ENCODE data around the gene KRT85.
"Not testable (repeated sequence)": the region's sequence is repeated elsewhere in the genome, so short reads cannot be mapped to it uniquely, and the experiment has no call there.

KRT85 gene

DNA sequence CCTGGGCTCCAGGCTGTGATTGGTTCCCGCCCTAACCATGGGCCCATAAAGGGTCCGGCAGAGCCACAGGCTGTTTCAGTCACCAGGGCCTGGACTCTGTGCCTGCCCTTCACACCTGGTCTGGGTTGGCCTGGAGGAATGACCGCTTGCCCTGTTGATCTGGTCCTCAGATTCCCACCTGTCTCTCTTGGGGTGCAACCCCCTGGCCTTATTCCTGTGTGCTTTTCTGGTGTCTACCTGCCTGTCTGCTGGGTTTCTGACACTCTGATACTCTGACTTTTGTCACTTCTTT is 43.2 kb downstream of the KRT85 start:
- no peak for DNase-seq (ENCODE audit: low read depth)

GRCh38 chr12:52323416-52324152 is 43.7 kb downstream of the KRT85 start:
- no peak for DNase-seq (ENCODE audit: low read depth)

DNA sequence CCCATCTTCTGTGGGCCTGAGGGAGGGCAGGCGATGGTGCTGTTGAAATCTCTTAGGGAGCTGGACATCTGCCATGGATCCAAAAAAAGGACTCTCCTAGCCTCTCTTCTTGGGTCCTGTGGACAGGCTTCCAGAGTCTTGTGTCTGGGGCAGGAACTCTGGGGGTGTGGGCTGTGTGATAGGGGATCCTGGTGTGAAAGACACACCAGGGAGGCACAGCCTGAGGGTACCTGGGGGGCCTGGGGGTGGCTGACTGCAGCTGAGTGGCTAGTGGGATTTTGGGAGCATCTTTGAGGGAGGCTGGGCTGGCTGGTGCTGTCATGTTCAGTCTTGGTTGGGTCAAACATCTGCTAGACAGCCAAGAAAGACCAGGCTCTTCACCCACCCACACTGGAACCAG is 44.3 kb downstream of the KRT85 start:
- no peak for DNase-seq (ENCODE audit: low read depth)

- no peak for DNase-seq (ENCODE audit: low read depth)
Observed at GRCh38 chr12:52322069-52322468, 45.2 kb downstream of the KRT85 start.

DNA sequence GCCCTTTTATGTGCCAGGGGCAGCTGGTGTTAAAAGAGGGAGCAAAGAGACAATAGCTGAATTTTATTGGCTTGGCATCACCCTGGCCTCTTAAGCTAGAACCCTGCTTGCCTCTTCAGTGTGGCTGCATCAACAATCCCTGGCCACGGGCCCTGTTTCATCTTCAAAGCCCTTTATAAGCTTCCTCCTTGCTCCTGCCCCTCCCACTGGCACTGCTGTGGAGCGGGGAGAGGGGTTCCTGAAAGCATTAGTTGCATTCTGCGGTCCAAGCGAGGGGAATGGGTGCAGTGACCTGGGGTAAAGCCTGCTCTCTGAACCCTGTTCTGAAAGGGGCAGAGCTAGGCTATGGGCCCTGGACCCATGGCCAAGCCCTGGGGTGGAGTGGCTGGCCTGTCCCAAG is 45.9 kb downstream of the KRT85 start:
- no peak for DNase-seq (ENCODE audit: low read depth)

GRCh38 chr12:52320784-52321400 is 46.4 kb downstream of the KRT85 start, which contains the start of gene KRT83:
KRT83 (minus strand) TSS chr12:52321398; CDS start chr12:52321335, 63 bp downstream.
- no peak for DNase-seq (ENCODE audit: low read depth)

GRCh38 chr12:52319097-52319496 is 48.2 kb downstream of the KRT85 start:
- DNase-seq (ENCODE audit: low read depth) = no peak

GRCh38 chr12:52318241-52318990 is 48.9 kb downstream of the KRT85 start:
- DNase-seq (ENCODE audit: low read depth) = no peak

DNA sequence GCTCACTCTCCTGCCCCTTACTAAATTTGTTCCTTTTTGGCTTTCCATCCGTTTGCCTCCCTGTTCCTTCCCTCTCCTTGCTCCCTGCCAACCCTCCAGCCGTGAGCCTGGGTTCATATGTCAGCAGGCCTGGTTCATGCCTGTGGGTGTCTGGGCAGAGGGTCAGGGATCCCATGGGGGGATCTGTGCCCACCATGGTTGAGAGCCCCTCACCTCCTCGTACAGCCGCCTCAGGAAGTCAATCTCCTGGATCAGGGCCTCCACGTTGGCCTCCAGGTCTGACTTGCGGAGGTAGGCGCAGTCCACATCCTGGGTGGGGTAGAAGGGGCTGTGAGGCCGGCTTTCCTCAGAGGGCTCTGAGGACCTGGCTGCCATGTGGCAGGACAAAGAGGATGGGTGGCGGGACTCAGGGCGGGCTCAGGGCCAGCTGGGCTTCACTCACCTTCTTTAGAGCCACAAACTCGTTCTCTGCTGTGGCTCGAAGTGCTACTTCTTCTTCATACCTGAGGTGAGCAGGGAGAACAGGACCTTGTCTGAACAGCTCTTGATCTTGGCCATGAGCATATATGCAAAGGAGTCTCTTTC is 49.7 kb downstream of the KRT85 start:
- no peak for DNase-seq (ENCODE audit: low read depth)

DNA sequence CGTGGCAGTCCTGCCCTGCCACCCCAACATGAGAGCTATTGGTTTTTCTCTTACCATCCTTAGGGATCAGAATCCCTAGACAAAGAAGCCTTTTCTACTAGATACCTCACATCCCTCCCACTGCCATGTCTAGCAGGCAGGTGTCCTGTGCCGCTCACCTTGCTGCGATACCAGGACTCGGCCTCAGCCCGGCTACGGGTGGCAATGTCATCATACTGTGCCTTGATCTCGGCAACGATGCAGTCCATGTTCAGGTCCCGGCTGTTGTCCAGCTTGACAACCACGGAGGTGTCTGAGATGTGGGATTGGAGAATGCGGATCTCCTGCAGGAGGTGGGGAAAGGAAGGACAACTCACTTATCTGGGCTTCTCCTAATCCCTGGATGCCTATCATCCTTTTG is 50.6 kb downstream of the KRT85 start:
- no peak for DNase-seq (ENCODE audit: low read depth)

DNA sequence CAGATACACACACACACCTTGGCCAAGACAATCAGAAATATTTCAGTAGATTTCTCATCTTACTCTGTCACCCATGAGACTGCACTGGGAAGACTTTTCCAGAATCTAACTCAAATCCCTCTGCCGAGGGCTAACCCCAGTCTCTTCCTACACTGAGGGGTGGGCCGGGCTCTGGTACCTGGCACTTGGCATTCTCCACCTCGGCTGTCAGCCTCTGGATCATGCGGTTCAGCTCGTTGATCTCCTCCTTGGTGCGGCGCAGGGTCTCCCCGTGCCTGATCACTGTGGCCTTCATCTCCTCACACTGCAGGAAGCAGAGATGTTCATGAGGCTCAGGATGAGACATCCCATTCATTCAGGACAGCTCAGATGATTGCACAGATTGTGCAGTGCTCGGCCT is 51.0 kb downstream of the KRT85 start:
- no peak for DNase-seq (ENCODE audit: low read depth)

DNA sequence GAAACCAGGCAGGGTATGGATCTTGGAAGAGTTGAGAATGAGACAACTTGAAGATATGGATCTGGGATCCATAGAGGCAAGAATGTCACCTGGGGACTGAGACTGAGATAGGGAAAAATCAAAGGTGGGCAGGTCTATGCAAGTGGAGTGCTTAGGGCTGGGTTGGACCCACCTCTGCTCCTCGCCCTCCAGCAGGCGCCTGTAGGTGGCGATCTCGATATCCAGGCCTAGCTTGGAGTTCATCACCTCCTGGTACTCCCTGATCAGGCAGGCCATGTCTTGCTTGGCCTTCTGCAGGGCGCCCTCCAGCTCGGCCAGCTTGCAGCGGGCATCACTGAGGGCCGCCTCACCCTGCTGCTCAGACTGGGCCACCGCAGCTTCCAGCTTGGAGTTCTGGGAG is 51.6 kb downstream of the KRT85 start:
- not testable (repeated sequence) for DNase-seq (ENCODE audit: low read depth)

GRCh38 chr12:52314511-52314910 is 52.8 kb downstream of the KRT85 start:
- no peak for DNase-seq (ENCODE audit: low read depth)

DNA sequence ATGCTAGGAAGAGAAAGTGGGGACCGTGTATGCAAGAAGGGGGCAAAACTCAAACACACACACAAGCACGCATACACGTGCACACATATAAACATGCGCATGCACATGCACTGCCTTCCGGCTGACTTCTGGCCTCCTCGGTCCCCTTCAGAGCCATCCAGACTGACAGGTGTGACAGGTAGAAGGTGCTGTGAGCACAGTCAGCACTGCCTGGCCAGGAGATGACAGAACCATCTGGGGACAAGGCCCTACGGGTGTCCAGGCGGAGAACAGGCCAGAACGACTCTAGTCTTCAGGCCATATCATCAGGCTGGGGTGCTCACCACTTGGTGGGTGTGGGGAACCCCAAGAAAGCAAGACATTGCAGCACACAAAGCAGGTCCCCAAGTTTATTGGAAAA is 53.4 kb downstream of the KRT85 start:
- no peak for DNase-seq (ENCODE audit: low read depth)

GRCh38 chr12:52313461-52313860 is 53.8 kb downstream of the KRT85 start:
- DNase-seq (ENCODE audit: low read depth) = no peak

DNA sequence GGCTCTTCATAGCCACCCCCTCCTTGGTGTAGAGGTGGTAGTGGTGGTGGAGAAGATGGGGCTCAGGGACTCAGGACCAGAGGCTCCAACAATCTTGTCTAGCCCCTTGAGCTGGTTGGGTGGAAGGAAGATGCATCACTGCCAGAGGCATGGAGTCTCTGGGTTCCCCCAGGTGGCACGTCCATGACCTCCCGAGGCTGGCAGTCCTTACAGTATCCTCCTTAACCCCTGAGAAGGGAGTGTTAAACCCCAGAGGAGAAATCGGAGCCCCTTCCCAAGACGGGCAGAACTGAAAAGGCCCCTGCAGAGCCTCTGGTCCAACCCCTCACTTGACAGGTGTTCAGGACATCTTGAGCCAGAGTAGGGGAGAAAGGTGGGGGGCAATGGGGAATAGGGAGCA is 55.2 kb downstream of the KRT85 start:
- no peak for DNase-seq (ENCODE audit: low read depth)

GRCh38 chr12:52311285-52311648 is 56.0 kb downstream of the KRT85 start:
- no peak for DNase-seq (ENCODE audit: low read depth)

DNA sequence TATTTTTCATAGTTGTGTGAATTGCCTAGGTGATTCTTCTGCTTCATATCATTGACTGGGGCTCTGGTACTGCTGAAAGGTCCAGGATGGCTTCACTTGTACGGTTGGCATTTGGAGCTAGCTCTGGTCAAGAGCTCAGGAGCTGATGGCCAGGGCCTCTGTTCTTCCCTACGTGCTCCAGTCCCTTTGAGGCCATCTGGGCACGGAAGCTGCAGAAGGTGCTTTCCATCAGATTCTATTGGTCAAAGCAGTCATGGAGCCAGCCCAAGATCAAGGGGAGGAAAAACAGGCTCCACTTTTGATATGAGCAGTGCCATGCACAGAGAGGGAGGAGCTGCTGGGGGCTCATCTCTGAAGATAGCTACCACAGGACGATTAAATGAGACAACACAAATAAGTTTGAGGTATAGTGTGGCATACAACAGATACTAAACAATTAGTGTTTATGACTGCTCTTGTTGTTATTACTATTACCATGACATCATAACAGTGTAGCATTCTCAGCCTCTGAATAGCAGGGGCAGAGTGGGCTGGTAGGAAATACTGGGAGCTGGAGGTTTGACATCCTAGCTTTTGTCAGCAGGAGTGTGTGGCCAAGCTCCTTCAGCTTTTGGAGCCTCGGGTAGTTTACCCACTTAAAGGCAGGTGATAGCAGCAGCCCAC is 56.5 kb downstream of the KRT85 start:
- DNase-seq (ENCODE audit: low read depth) = no peak

All from T follicular helper cell (primary cell).